Central memory CD8-positive, alpha-beta T cell (primary cell): ENCODE results near the gene MPV17L2.
A peak's percentile ranks its signal among the peaks of the same experiment; 100 is the strongest.

Experiments
- ATAC-seq: fragments of 150-1000 bp; cut with Tn5 transposase; replicated peaks from 2 replicates; pipeline ENCODE4 v1.10.0; 2022; ENCODE audit warnings: mild to moderate bottlenecking, moderate FRiP score, moderate number of reproducible peaks; ENCODE audit not compliant: poor library complexity, severe bottlenecking; ENCODE audit errors: extremely low read depth
- DNase-seq, 2 donors: peaks; one replicate each; pipeline ENCODE4 v3.0.0; 2021; ENCODE audit warnings: low spot score in 2 of 2
- H3K27ac Mint-ChIP-seq: one replicate; pipeline ENCODE4 v1.8.0; 2022; ENCODE audit warnings: low read depth, mild to moderate bottlenecking, moderate library complexity, mixed read lengths
- H3K27me3 Mint-ChIP-seq: one replicate; pipeline ENCODE4 v1.8.0; 2022; ENCODE audit warnings: mixed read lengths
- H3K36me3 Mint-ChIP-seq: one replicate; pipeline ENCODE4 v1.8.0; 2022; ENCODE audit warnings: mild to moderate bottlenecking, moderate library complexity, mixed read lengths; ENCODE audit not compliant: insufficient read depth
- H3K4me1 Mint-ChIP-seq: one replicate; pipeline ENCODE4 v1.8.0; 2022; ENCODE audit warnings: mixed read lengths
- H3K4me3 Mint-ChIP-seq: one replicate; pipeline ENCODE4 v1.8.0; 2022; ENCODE audit warnings: mild to moderate bottlenecking, moderate library complexity, mixed read lengths
- H3K9me3 Mint-ChIP-seq: one replicate; pipeline ENCODE4 v1.8.0; 2022; ENCODE audit warnings: mixed read lengths

MPV17L2 gene

DNA sequence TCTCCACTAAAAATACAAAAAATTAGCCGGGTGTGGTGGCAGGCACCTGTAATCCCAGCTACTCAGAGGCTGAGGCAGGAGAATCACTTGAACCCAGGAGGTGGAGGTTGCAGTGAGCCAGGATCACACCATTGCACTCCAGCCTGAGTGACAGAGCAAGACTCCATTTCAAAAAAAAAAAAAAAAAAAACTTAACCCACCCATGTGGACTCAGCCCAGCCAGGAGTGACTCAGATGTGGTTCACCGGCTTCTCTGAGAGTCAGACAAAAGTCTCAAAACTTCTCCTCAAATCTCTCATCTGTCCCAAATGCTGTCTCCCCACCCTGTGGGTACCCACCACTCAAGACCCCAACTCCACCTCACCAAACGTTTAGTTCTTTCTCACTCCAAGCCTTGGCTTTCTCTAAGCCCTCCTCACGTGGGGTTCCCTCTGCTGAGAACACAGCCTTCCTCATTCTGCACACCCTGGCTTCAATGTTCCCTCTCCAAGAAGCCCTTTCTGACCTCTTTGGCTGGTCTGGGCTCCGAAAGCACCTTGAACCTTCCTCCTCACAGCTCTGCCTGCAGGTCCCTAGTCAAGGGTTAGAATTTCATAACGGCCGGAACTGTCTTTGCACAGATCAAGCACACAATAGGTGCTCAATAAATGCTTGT lies 21.9 kb downstream of the MPV17L2 start:
- no peak overlapping the region for H3K27ac Mint-ChIP-seq
- no peak for DNase-seq
- peaks cover 24% of the 10 kb centered on the region for H3K27me3 Mint-ChIP-seq
- no peak overlapping the region for H3K4me3 Mint-ChIP-seq
- H3K4me1 Mint-ChIP-seq: peaks cover 3% of the 10 kb centered on the region
- peak; percentile 56 for ATAC-seq
- no peaks in the 10 kb centered on the region for H3K36me3 Mint-ChIP-seq
- no peaks in the 10 kb centered on the region for H3K9me3 Mint-ChIP-seq

DNA sequence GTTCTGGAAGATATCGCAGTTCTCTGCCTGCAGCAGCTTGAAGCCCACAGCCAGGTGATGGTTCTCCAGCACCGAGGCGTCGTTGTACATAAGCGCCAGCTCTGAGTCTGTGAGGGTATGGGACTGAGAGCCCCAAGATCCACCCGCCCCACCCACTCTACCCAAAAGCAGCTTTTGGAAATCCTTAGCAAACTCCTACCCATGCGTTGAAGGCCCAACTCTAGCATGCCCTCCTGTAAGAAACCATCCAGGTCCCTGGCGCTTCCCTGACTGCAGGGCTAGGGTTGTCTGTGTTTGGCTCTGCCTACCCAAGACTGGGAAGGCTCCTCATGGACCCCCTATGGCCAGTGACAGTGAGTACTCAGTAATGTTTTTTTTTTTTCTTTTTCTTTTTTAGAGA lies 23.8 kb downstream of the MPV17L2 start:
- peaks cover 25% of the 10 kb centered on the region for H3K27me3 Mint-ChIP-seq
- no peak overlapping the region for H3K27ac Mint-ChIP-seq
- ATAC-seq (no peak), DNase-seq (no peak)
- peaks cover 11% of the 10 kb centered on the region for H3K4me1 Mint-ChIP-seq
- H3K9me3 Mint-ChIP-seq: no peaks in the 10 kb centered on the region
- no peak overlapping the region for H3K4me3 Mint-ChIP-seq
- H3K36me3 Mint-ChIP-seq: peaks cover 3% of the 10 kb centered on the region

DNA sequence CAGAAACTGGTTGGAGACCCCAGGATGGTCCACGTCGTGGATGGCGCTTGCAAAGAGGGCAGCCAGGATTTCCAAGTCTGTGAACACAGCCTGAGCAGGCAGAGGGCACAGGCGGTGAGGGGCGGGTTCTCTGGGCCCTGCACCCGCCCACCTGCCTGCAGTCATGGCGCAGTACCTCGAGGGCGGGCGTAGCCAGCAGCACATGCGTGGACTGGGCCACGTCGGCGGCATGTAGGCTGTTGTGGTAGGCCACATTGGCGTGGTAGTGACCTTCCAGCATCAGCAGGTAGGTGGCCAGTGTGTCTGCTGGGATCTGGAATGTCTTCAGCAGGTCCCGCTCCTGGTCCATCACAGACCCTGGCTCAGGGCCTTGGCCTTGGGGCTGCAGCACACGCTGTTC lies 25.1 kb downstream of the MPV17L2 start:
- Mint-ChIP-seq H3K9me3 (no peaks in the 10 kb centered on the region), H3K27ac (no peak overlapping the region), H3K4me3 (no peak overlapping the region), H3K4me1 (peaks cover 11% of the 10 kb centered on the region), H3K27me3 (peaks cover 37% of the 10 kb centered on the region), H3K36me3 (peaks cover 3% of the 10 kb centered on the region)
- no peak for ATAC-seq
- no peak for DNase-seq

DNA sequence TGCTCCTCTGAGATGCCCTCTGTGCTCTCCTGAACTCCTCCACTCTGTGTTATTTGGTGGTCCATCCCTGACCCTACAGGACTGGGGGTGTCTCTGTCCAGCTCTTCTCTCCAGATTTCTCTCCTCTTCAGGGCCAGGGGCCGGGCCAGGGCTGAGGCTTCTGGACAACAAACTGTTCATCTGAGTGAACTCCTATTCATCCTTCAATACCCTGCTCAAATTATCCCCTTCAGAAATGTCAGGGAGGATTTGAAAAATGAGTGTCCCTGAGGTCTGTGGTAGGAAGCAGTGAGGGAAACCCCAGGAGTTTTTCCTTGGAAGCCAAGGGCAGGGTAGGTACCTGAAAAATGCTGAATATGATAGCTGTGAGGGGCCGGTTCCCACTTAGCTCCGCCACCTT lies 25.6 kb downstream of the MPV17L2 start:
- peaks cover 41% of the 10 kb centered on the region for H3K27me3 Mint-ChIP-seq
- DNase-seq (no peak), ATAC-seq (no peak)
- no peak overlapping the region for H3K4me3 Mint-ChIP-seq
- H3K9me3 Mint-ChIP-seq: no peaks in the 10 kb centered on the region
- H3K36me3 Mint-ChIP-seq: peaks cover 4% of the 10 kb centered on the region
- peaks cover 11% of the 10 kb centered on the region for H3K4me1 Mint-ChIP-seq
- H3K27ac Mint-ChIP-seq: no peak overlapping the region

DNA sequence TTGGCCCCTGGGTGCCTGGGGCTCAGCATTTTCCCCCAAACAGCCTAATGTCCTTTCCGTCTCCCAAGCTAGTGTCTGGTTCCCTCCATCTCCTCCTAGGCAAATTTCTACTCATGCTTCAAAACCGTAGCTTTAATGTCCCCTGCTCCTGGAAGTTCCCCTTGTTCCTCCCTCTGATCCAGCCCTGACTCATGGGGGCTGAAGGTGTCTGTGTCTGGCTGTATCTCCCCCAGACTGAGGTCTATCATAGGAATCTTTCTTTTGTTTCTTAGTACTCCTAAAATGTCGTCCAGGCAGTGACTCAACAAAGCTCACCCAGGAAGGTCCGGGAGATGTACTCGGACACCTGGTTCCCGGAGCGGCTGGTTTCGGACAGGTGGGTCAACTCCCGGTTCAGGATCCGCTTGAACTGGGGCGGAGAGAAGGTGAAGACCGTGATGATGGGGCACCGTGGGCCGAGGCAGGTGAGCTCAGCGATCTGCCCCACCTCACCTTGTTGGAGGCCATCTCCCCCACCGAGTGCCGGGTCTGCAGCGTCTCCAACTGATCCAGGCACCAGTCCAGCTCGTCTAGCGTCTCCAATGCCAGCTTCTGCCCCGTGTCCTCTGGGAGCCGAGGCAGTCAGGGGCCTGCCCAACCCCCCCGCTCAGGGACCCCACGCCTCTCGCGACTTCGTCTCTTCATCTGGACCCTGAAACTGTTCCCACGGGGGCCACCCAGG lies 27.1 kb downstream of the MPV17L2 start:
- Mint-ChIP-seq H3K4me3 (no peak overlapping the region), H3K9me3 (no peaks in the 10 kb centered on the region), H3K27me3 (peaks cover 56% of the 10 kb centered on the region), H3K4me1 (peaks cover 24% of the 10 kb centered on the region), H3K27ac (peak overlapping the region; percentile 29), H3K36me3 (peaks cover 5% of the 10 kb centered on the region)
- ATAC-seq (no peak), DNase-seq (no peak)

DNA sequence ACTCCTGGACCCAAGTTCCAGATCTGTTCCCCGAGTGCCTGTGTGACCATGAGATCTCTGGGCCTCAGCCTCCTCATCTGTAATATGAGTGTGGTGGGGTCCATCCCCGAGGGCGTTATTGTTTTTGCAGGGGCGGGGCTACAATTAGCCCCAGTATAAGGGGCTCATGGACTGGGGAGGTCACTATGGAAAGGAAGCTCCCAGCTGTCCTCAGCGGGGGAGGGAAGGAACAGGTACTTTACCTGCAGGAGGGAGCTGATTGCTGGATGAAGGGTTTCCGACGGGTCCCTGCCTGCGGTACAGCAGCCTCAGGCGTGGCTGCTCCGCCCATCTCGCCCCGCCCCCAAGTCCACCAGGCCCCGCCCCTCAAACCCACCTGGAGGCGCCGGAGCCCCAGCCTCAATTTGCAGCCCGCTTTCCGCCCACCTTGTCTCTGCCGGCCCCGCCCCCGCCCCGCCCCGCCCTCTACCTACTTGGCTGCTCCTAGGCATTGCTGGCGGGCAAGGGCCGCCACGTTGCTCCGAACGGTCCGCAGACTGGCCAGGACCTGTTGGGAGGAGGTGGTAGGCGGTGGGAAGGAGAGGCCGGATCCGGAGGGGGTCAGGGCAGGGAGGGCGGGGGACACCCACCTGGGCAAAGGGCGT lies 27.7 kb downstream of the MPV17L2 start:
- peaks cover 63% of the 10 kb centered on the region for H3K27me3 Mint-ChIP-seq
- no peak overlapping the region for H3K4me3 Mint-ChIP-seq
- DNase-seq (no peak), ATAC-seq (no peak)
- H3K9me3 Mint-ChIP-seq: no peaks in the 10 kb centered on the region
- no peak overlapping the region for H3K27ac Mint-ChIP-seq
- peaks cover 24% of the 10 kb centered on the region for H3K4me1 Mint-ChIP-seq
- peaks cover 5% of the 10 kb centered on the region for H3K36me3 Mint-ChIP-seq

DNA sequence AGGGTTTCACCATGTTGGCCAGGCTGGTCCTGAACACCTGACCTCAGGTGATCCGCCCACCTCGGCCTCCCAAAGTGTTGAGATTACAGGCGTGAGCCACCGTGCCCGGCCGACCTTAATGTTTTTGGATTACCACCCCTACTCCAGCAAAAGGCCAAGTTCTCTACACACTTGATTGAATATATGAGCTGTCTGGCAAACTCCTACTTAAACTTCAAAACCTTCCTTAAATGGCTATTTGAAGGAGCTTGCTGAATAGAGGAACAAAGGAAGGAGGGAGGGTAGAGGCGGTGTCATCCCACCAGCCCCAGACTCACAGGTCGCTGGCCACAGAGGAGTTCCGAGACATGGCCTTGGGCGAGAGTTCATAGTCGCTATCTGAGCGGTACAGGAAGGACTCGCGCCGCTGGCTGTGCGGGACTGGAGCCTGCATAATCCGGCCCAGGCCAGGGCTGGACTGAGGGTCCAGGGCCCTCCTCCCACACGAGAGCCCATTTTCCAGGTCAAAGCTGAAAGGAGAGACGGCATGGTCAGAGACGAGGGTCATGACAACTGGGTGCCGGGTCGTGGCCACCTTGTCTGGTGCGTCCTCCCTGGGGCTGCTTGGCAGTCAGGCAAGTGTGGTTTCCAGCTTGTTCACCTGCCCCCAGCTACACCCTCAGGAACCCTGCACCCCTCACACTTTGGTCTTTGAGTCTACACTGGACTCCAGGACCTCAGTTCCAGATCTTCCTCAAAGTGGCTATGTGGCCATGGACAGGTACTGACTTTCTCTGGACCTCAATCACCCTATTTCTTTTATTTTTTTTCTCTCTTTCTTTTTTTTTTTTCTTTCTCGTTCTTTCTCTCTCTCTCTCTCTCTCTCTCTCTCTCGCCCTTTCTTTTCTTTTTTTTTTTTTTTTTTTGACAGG lies 29.1 kb downstream of the MPV17L2 start:
- no peak for DNase-seq
- Mint-ChIP-seq H3K4me3 (no peak overlapping the region), H3K9me3 (no peaks in the 10 kb centered on the region), H3K27me3 (peaks cover 76% of the 10 kb centered on the region), H3K27ac (peak overlapping the region; percentile 79), H3K4me1 (peaks cover 24% of the 10 kb centered on the region), H3K36me3 (peaks cover 6% of the 10 kb centered on the region)
- ATAC-seq: no peak

DNA sequence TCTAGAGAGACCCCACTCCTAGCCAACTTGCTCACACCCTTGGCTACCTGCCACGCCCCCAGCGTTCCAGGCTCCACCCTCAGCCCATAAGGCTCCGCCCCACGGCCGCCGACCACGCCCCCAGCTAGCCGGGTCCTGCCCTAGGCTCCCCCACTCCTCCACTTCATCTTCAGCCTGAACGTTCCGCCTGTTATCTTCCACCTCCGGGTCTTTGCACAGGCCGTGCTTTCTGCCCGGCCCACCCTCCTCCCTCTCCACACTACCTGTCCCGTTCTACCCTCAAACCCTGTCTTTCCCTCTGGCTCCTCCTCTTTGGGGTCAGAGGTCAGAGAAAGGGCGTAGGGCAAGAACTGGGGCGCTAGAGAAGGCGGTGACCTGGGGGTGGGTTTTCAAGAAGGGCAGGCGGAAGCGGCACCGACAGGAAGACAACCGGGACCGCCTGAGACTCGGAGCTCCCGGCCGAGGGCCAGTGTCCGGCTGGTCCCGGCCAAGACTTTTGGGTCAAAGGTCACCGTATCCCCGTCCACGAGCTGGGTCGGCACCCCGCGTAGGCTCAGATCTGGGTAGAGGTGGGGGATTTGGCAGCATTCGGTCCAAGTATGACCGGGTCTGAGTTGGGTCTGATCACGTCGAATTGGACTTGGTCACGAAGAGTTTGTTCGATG lies 31.0 kb downstream of the MPV17L2 start:
- DNase-seq: no peak
- H3K36me3 Mint-ChIP-seq: peaks cover 6% of the 10 kb centered on the region
- no peak for ATAC-seq

DNA sequence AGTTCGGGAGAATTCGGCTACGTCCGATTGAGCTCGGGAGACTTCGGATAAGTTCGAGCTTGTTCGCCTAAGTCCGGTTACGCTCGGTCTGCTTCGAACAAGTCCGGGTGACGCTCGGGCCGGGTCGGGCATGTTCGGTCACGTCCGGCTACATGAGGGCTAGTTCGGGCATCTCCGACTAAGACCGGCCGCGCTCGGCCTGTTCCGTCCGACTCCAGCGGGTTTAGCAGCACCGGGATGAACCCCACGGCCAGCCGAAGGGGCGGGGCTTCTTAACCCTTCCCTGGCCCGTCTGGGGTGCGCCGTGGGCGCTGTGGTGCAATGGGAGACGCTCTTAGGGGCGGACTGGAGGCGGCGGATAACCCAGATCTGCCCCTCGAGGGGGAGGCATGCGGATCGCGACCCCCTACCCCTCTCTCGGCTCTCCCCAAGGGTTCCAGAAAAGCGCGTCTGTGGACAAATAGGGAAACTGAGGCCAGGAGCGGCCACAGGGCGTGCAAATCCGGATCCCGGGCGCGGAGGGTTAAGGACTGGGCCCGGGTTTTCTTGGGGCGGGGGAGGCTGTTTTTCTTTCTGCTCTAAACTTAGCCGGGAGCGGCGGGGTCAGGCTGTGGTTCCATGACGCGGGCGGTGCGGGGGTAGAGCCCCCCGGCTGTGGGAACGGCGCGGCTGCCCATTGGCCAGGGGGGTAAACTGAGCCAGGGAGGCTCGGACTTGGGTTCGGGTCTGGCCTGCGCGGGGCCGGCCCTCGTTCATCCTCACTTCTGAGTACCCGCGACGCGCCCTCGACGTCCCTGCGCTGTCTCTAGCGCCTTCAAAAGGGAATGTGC lies 31.7 kb downstream of the MPV17L2 start:
- H3K4me3 Mint-ChIP-seq: peak overlapping the region; percentile 79
- DNase-seq (peak; percentile 65 to 69), ATAC-seq (peak; percentile 80)
- peaks cover 22% of the 10 kb centered on the region for H3K4me1 Mint-ChIP-seq
- peak overlapping the region; percentile 76 for H3K27ac Mint-ChIP-seq
- H3K27me3 Mint-ChIP-seq: peaks cover 89% of the 10 kb centered on the region
- peaks cover 6% of the 10 kb centered on the region for H3K36me3 Mint-ChIP-seq
- H3K9me3 Mint-ChIP-seq: no peaks in the 10 kb centered on the region

More for the DNA sequence above, 31.0 kb downstream of the MPV17L2 start:
- Mint-ChIP-seq H3K4me1 (peaks cover 24% of the 10 kb centered on the region), H3K27me3 (peaks cover 88% of the 10 kb centered on the region), H3K4me3 (peak overlapping the region; percentile 79), H3K27ac (peak overlapping the region; percentile 76), H3K9me3 (no peaks in the 10 kb centered on the region)

DNA sequence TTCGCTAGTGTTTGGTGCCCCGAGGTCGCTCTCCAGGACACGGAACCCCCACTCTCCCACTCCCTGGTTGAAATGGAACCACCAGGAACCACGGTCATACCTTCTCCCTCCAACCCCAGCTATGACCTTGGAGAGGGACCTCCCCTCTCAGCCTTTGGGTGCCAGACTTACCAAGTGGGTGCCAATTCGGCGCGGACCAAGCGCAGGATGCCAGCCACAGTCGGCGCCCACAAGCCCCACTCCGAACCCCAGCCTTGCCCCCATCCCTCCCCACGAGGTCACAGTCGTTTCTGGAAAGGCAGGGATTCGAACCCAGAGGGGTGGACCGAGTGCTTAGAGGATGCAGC lies 32.3 kb downstream of the MPV17L2 start:
- ATAC-seq (no peak), DNase-seq (no peak)
- Mint-ChIP-seq H3K4me1 (peaks cover 19% of the 10 kb centered on the region), H3K9me3 (no peaks in the 10 kb centered on the region), H3K27ac (no peak overlapping the region), H3K4me3 (peak overlapping the region; percentile 79), H3K36me3 (peaks cover 6% of the 10 kb centered on the region), H3K27me3 (peaks cover 89% of the 10 kb centered on the region)

DNA sequence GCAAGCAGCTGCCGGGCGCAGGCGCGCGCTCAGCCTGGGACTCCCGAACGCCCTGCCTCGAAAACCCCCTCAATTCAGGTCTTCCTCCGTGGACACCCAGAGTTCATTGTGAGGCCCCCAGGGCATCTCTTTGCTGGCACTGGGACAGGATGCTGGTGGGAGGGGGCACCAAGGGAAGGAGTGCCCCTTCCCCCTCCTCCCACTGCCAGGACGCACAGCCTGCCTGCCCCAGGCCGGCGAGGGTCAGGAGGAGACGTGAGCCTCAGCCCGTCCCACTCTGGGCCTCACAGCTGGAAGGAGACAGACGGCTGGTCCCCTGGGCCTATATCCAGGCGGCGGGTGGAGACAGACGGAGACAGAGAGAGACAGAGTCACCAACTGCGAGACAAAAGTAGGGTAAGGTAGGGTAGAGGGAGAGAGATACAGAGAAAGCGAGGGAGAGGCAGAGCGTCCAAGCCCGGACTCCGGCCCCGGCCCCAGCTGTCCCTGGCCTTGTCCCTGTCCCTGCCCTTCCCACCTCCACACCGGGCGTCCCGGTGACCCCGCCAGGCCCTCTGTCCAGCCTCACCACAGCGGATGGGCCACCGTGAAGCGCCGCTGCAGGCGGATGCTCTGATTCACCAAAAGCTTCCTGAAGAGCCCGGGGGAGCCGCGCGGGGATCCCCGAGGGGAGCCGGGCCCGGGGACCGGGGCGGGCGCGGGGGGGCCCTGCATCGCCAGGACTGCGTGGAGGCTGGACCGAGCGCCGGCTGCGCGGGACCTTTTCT lies 32.9 kb downstream of the MPV17L2 start, which contains the start of gene PDE4C:
TSS of gene PDE4C (minus strand) at position 737 of the 767 bp plus-strand sequence. CDS start at position 714, 23 bp downstream.
- no peaks in the 10 kb centered on the region for H3K9me3 Mint-ChIP-seq
- H3K4me3 Mint-ChIP-seq: peak within 1 kb of the TSS; percentile 79
- H3K27me3 Mint-ChIP-seq: peaks cover 89% of the 10 kb centered on the region
- no peak for DNase-seq
- no peak for ATAC-seq
- peaks cover 19% of the 10 kb centered on the region for H3K4me1 Mint-ChIP-seq
- peaks cover 4% of the 10 kb centered on the region for H3K36me3 Mint-ChIP-seq
- H3K27ac Mint-ChIP-seq: no peak within 1 kb of the TSS
